Stimulated activated naive B cell treated with anti-CD40 and anti-IgM and Interleukin-4, amounts not matched to agents 10 μg/mL and 1 μg/mL and 100 μg/mL, for 72 hours (primary cell): ENCODE data around the gene AVEN.
"Not testable (repeated sequence)": the region's sequence is repeated elsewhere in the genome, so short reads cannot be mapped to it uniquely, and the experiment has no call there.

Experiments
- ATAC-seq, 2 donors: fragments of 150-1000 bp; cut with Tn5 transposase; replicated peaks; 2 replicates each; pipeline ENCODE4 v1.10.0; 2021; ENCODE audit warnings: moderate library complexity in 1 of 2
- DNase-seq: peaks from one replicate; pipeline ENCODE4 v3.0.0; 2021
- H3K27ac Mint-ChIP-seq: one replicate; pipeline ENCODE4 v1.8.0; 2022; ENCODE audit warnings: mild to moderate bottlenecking, mixed read lengths
- H3K27me3 Mint-ChIP-seq, 2 donors: one replicate each; pipeline ENCODE4 v1.8.0; 2022; ENCODE audit warnings: mixed read lengths in 2 of 2
- H3K36me3 Mint-ChIP-seq, 2 donors: one replicate each; pipeline ENCODE4 v1.8.0; 2022; ENCODE audit warnings: mixed read lengths in 2 of 2, mild to moderate bottlenecking in 1 of 2
- H3K4me1 Mint-ChIP-seq, 2 donors: one replicate each; pipeline ENCODE4 v1.8.0; 2022; ENCODE audit warnings: mixed read lengths in 2 of 2, mild to moderate bottlenecking in 1 of 2
- H3K4me3 Mint-ChIP-seq, 2 donors: one replicate each; pipeline ENCODE4 v1.8.0; 2022; ENCODE audit warnings: mild to moderate bottlenecking in 2 of 2, mixed read lengths in 2 of 2, moderate library complexity in 1 of 2
- H3K9me3 Mint-ChIP-seq, 2 donors: one replicate each; pipeline ENCODE4 v1.8.0; 2022; ENCODE audit warnings: mixed read lengths in 2 of 2, mild to moderate bottlenecking in 1 of 2

The AVEN gene

GRCh38 chr15:33823119-33823518 lies 215.9 kb downstream of the AVEN start:
- H3K4me1 Mint-ChIP-seq, result no peaks in the 10 kb centered on the region
- no peak overlapping the region for H3K4me3 Mint-ChIP-seq
- H3K27ac Mint-ChIP-seq, result no peak overlapping the region
- no peaks in the 10 kb centered on the region for H3K36me3 Mint-ChIP-seq
- H3K9me3 Mint-ChIP-seq, result no peaks in the 10 kb centered on the region
- H3K27me3 Mint-ChIP-seq, result peaks cover 0 to 12% of the 10 kb centered on the region in 2 donors
- ATAC-seq (no peak), DNase-seq (no peak)

GRCh38 chr15:33822479-33822878 lies 216.5 kb downstream of the AVEN start:
- Mint-ChIP-seq H3K9me3 (no peaks in the 10 kb centered on the region), H3K4me3 (no peak overlapping the region), H3K27ac (no peak overlapping the region), H3K36me3 (no peaks in the 10 kb centered on the region), H3K27me3 (peaks cover 0 to 15% of the 10 kb centered on the region in 2 donors), H3K4me1 (no peaks in the 10 kb centered on the region)
- ATAC-seq (no peak), DNase-seq (no peak)

GRCh38 chr15:33819499-33819898 lies 219.5 kb downstream of the AVEN start:
- H3K4me3 Mint-ChIP-seq, H3K27ac Mint-ChIP-seq, H3K36me3 Mint-ChIP-seq, DNase-seq, ATAC-seq, H3K4me1 Mint-ChIP-seq, H3K9me3 Mint-ChIP-seq, H3K27me3 Mint-ChIP-seq: not testable (repeated sequence)
